CD4-positive, alpha-beta T cell treated with Interferon alpha-2 for 1 hour (primary cell): ENCODE measurements around the gene KLK11.

ENCODE experiments used
- DNase-seq, 2 donors: peaks; one replicate each; pipeline ENCODE4 v3.0.0-alpha.2; 2020 to 2022

The KLK11 gene

GRCh38 chr19:51026554-51026831, at the start of gene KLK11:
Gene KLK11 (minus strand): TSS chr19:51026616. CDS start chr19:51025631, 985 bp downstream.
- DNase-seq, result no peak

- DNase-seq, result no peak
Observed at GRCh38 chr19:51075998-51076397, 49.6 kb upstream of the KLK11 start.

- no peak for DNase-seq
Observed at GRCh38 chr19:51071095-51071405, 44.6 kb upstream of the KLK11 start.

GRCh38 chr19:51070334-51071094, 44.1 kb upstream of the KLK11 start:
- no peak for DNase-seq

- no peak for DNase-seq
Observed at GRCh38 chr19:51066393-51067186, 40.2 kb upstream of the KLK11 start.

GRCh38 chr19:51065221-51065960, 39.0 kb upstream of the KLK11 start:
- no peak for DNase-seq

GRCh38 chr19:51064534-51065220, 38.3 kb upstream of the KLK11 start, which contains the start of gene KLK13:
Gene KLK13 (minus strand): TSS chr19:51065092. CDS start chr19:51065067, 25 bp downstream.
- no peak for DNase-seq

GRCh38 chr19:51063664-51064063, 37.2 kb upstream of the KLK11 start:
- no peak for DNase-seq

GRCh38 chr19:51060973-51061372, 34.6 kb upstream of the KLK11 start:
- DNase-seq, result no peak

GRCh38 chr19:51060336-51060735, 33.9 kb upstream of the KLK11 start:
- no peak for DNase-seq

GRCh38 chr19:51059715-51060114, 33.3 kb upstream of the KLK11 start:
- no peak for DNase-seq

- DNase-seq, result no peak
Observed at GRCh38 chr19:51055866-51056265, 29.4 kb upstream of the KLK11 start.

- DNase-seq, result no peak
Observed at GRCh38 chr19:51047031-51047335, 20.6 kb upstream of the KLK11 start.

- no peak for DNase-seq
Observed at GRCh38 chr19:51044327-51044726, 17.9 kb upstream of the KLK11 start.

GRCh38 chr19:51043497-51043896, 17.1 kb upstream of the KLK11 start:
- DNase-seq, result no peak

GRCh38 chr19:51040151-51040550, 13.7 kb upstream of the KLK11 start:
- DNase-seq, result no peak

- DNase-seq, result no peak
Observed at GRCh38 chr19:51036519-51036918, 10.1 kb upstream of the KLK11 start.

- DNase-seq, result no peak
Observed at GRCh38 chr19:51034704-51035103, 8.3 kb upstream of the KLK11 start, which contains the start of gene KLK12. Gene KLK12 (minus strand): TSS chr19:51035002. CDS start chr19:51034621, 381 bp downstream.

- no peak for DNase-seq
Observed at GRCh38 chr19:51031880-51032225, 5.4 kb upstream of the KLK11 start.

GRCh38 chr19:51031220-51031879, 4.9 kb upstream of the KLK11 start:
- DNase-seq, result no peak

GRCh38 chr19:51030631-51031030, 4.2 kb upstream of the KLK11 start:
- DNase-seq, result no peak

GRCh38 chr19:51029718-51030117, 3.3 kb upstream of the KLK11 start:
- no peak for DNase-seq

GRCh38 chr19:51027873-51028272, 1.5 kb upstream of the KLK11 start:
- DNase-seq, result no peak
